HepG2 (cell line): ENCODE data around the gene LAMB2. TPM values are rescaled to one million over a fixed set of nuclear protein-coding genes. Genes with fewer than 3 reads are reported as not detected.
A peak's percentile ranks its signal among the peaks of the same experiment; 100 is the strongest.

Experiments used
- CREB3 ChIP-seq: sonication (generic); formaldehyde crosslinking; IDR thresholded peaks from 2 replicates; pipeline ENCODE4 v1.5.0; 2020; ENCODE audit warnings: missing genetic modification reagents
- FOSL2 ChIP-seq: sonication (generic); formaldehyde crosslinking; IDR thresholded peaks from 2 replicates; pipeline ENCODE4 v1.4.0; 2020; ENCODE audit warnings: missing genetic modification reagents
- HNF4A ChIP-seq: sonication (generic); formaldehyde crosslinking; IDR thresholded peaks from 2 replicates; pipeline ENCODE4 v1.4.0; 2020; ENCODE audit warnings: missing genetic modification reagents
- JARID2 ChIP-seq: sonication (generic); formaldehyde crosslinking; IDR thresholded peaks from 2 replicates; pipeline ENCODE4 v1.8.1; 2023; ENCODE audit warnings: missing genetic modification reagents, inconsistent platforms; ENCODE audit not compliant: insufficient replicate concordance
- KMT2A ChIP-seq: sonication (generic); formaldehyde crosslinking; IDR thresholded peaks from 2 replicates; pipeline ENCODE4 v1.4.0; 2020; ENCODE audit warnings: missing genetic modification reagents
- MYC ChIP-seq: sonication (generic); formaldehyde crosslinking; IDR thresholded peaks from 2 replicates; pipeline ENCODE4 v1.9.0; 2021; ENCODE audit warnings: missing genetic modification reagents, borderline replicate concordance
- POGZ ChIP-seq: sonication (generic); formaldehyde crosslinking; IDR thresholded peaks from 2 replicates; pipeline ENCODE4 v1.4.0; 2020; ENCODE audit warnings: mild to moderate bottlenecking, missing genetic modification reagents
- RXRA ChIP-seq: sonication (generic); formaldehyde crosslinking; IDR thresholded peaks from 2 replicates; pipeline ENCODE4 v1.5.1; 2020; ENCODE audit warnings: missing genetic modification reagents
- SOX6 ChIP-seq, 2 experiments: fragments of 450-650 bp in 1 of 2; sonication (generic) in 1 of 2; formaldehyde crosslinking in 1 of 2; IDR thresholded peaks; 2 replicates each; pipeline versions ENCODE4 v1.4.0 to v1.6.1; 2017 to 2020; ENCODE audit warnings: antibody characterized with exemption in 1 of 2, mild to moderate bottlenecking in 1 of 2, missing genetic modification reagents in 1 of 2
- ZFX ChIP-seq: sonication (generic); formaldehyde crosslinking; IDR thresholded peaks from 2 replicates; pipeline ENCODE4 v1.4.0; 2020; ENCODE audit warnings: mild to moderate bottlenecking, low read depth, missing genetic modification reagents, moderate library complexity
- ZKSCAN8 ChIP-seq: IDR thresholded peaks from 2 replicates; pipeline ENCODE4 v1.6.1; 2016; ENCODE audit warnings: borderline replicate concordance, missing genetic modification reagents, missing compliant biosample characterization
- ZNF235 ChIP-seq: sonication (generic); formaldehyde crosslinking; IDR thresholded peaks from 2 replicates; pipeline ENCODE4 v1.8.1; 2023; ENCODE audit warnings: mild to moderate bottlenecking, missing genetic modification reagents, borderline replicate concordance
- ZNF430 ChIP-seq: sonication (generic); formaldehyde crosslinking; IDR thresholded peaks from 2 replicates; pipeline ENCODE4 v1.9.0; 2021; ENCODE audit warnings: mild to moderate bottlenecking, missing genetic modification reagents
- ZNF543 ChIP-seq: sonication (generic); formaldehyde crosslinking; IDR thresholded peaks from 2 replicates; pipeline ENCODE4 v1.4.0; 2020; ENCODE audit warnings: mild to moderate bottlenecking, missing genetic modification reagents
- ZNF589 ChIP-seq: sonication (generic); formaldehyde crosslinking; conservative IDR thresholded peaks from 2 replicates; pipeline ENCODE4 v1.8.0; 2022; ENCODE audit warnings: mild to moderate bottlenecking, moderate library complexity, missing genetic modification reagents
- ZNF761 ChIP-seq: sonication (generic); formaldehyde crosslinking; conservative IDR thresholded peaks from 2 replicates; pipeline ENCODE4 v1.4.0; 2020; ENCODE audit warnings: mild to moderate bottlenecking, missing genetic modification reagents
- ZNF776 ChIP-seq: sonication (generic); formaldehyde crosslinking; IDR thresholded peaks from 2 replicates; pipeline ENCODE4 v1.4.0; 2020; ENCODE audit warnings: mild to moderate bottlenecking, missing genetic modification reagents
- polyA plus RNA-seq, 8 experiments: library from polyadenylated mRNA; depleted of rRNA in 3 of 8; stranded (reverse) in 7 of 8; unstranded in 1 of 8; fragments of >200 nt; fragmentation: Illumina TruSeq in 4 of 8; extraction: Trizol in 4 of 8; gene quantifications; 2 replicates each; pipeline versions ENCODE4 v1.2.1 to v1.2.3, GENCODE V29; 2011 to 2016; ENCODE audit warnings: low read depth in 4 of 8, missing spikeins in 1 of 8, mixed read lengths in 1 of 8; ENCODE audit not compliant: insufficient read depth in 1 of 8
- total RNA-seq, 5 experiments: library from RNA; depleted of rRNA; stranded (reverse); fragments of >200 nt; fragmentation: Illumina TruSeq; extraction: Trizol; gene quantifications; 2 replicates each; pipeline ENCODE4 v1.2.3, GENCODE V29; 2016; ENCODE audit warnings: low read depth in 1 of 5
- TF ChIP-seq, protein P1 (sequence below): sonication (generic); formaldehyde crosslinking; IDR thresholded peaks from 2 replicates; pipeline ENCODE4 v1.8.1; 2023; ENCODE audit warnings: mild to moderate bottlenecking, missing genetic modification reagents
- TF ChIP-seq, protein P2 (sequence below), 2 experiments: sonication (generic) in 1 of 2; formaldehyde crosslinking in 1 of 2; IDR thresholded peaks; 2 replicates each; pipeline versions ENCODE4 v1.6.1 to v1.9.0; 2014 to 2022; ENCODE audit warnings: antibody characterized with exemption in 1 of 2, borderline replicate concordance in 1 of 2, inconsistent platforms in 1 of 2, low read depth in 1 of 2, missing genetic modification reagents in 1 of 2

The LAMB2 gene
- total and polyA plus RNA-seq, 2 of the 13 experiments (the other 11 are each of a cell fraction or from before 2014, with no cell fraction given): 208 to 443 TPM

DNA sequence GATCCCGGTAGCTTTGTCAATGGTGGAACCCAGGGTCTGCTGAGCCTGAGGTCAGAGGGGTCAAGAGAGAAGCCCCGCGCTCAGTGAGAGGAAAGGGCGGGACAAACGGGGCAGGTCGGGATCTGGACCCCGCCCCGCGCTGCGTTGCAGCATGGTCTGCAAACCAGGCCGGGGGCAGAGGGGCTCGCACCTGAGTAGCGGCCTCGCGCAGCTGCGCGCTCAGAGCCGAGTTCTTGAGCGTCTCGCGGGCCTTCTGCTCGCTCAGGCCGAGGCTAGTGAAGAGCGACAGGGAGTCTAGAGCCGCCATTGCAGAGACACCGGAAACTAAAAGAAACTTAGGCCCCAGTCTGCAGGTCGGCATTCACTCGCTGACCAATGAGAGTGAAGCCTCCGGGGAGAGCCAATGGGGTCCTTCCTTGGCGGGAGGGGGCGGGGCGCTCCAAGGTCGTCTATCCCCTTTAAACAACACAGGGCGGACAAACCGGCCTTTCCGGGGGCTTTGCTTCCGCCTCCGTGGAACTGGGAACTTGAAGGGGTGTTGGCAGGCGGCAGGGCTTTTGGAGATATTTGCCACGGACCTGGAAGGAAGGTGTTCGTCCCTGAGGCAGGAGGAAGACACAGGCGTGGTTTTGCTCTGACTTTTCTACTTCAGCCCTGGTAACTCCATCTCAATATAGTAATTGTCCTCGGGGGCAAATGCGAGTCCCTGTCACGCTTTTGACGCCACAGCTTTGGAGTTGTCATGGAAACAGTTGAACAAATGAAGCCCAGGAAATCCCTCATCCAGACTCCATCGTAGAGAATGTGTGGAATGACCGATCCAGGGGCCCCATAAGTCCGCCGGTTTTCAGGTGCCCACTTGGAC is 28.2 kb downstream of the LAMB2 start, which contains the start of gene QARS1 (continued):
- TF ChIP-seq, protein P1, sequence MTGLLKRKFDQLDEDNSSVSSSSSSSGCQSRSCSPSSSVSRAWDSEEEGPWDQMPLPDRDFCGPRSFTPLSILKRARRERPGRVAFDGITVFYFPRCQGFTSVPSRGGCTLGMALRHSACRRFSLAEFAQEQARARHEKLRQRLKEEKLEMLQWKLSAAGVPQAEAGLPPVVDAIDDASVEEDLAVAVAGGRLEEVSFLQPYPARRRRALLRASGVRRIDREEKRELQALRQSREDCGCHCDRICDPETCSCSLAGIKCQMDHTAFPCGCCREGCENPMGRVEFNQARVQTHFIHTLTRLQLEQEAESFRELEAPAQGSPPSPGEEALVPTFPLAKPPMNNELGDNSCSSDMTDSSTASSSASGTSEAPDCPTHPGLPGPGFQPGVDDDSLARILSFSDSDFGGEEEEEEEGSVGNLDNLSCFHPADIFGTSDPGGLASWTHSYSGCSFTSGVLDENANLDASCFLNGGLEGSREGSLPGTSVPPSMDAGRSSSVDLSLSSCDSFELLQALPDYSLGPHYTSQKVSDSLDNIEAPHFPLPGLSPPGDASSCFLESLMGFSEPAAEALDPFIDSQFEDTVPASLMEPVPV (CRISPR knock-in tag): peak; percentile 80; the same call in 1 of the 2 replicates
- TF ChIP-seq ZNF589 (CRISPR knock-in tag) (no peak), ZFX (peak; percentile 98), ZNF543 (CRISPR knock-in tag) (0 out of 2 replicates have a peak, but pooled peaks have one; percentile 72), SOX6 (IDR thresholded peaks at IDR 0.05) (no peak), SOX6 (CRISPR knock-in tag; IDR thresholded peaks at IDR 0.05) (peak; percentile 67), CREB3 (CRISPR knock-in tag) (no peak), FOSL2 (CRISPR knock-in tag) (no peak), MYC (CRISPR knock-in tag) (peak; percentile 94; the same call in 1 of the 2 replicates), JARID2 (CRISPR knock-in tag) (no peak), RXRA (peak; percentile 55), POGZ (CRISPR knock-in tag) (peak; percentile 46; the same call in 1 of the 2 replicates), ZNF235 (CRISPR knock-in tag) (0 out of 2 replicates have a peak, but pooled peaks have one; percentile 75), ZNF776 (CRISPR knock-in tag) (0 out of 2 replicates have a peak, but pooled peaks have one; percentile 30), HNF4A (peak; percentile 24; the same call in 1 of the 2 replicates), KMT2A (CRISPR knock-in tag) (peak; percentile 68), ZNF430 (peak; percentile 88; the same call in 1 of the 2 replicates), ZKSCAN8 (no peak), ZNF761 (CRISPR knock-in tag) (peak; percentile 78; the same call in 1 of the 2 replicates)
- TF ChIP-seq, protein P2, sequence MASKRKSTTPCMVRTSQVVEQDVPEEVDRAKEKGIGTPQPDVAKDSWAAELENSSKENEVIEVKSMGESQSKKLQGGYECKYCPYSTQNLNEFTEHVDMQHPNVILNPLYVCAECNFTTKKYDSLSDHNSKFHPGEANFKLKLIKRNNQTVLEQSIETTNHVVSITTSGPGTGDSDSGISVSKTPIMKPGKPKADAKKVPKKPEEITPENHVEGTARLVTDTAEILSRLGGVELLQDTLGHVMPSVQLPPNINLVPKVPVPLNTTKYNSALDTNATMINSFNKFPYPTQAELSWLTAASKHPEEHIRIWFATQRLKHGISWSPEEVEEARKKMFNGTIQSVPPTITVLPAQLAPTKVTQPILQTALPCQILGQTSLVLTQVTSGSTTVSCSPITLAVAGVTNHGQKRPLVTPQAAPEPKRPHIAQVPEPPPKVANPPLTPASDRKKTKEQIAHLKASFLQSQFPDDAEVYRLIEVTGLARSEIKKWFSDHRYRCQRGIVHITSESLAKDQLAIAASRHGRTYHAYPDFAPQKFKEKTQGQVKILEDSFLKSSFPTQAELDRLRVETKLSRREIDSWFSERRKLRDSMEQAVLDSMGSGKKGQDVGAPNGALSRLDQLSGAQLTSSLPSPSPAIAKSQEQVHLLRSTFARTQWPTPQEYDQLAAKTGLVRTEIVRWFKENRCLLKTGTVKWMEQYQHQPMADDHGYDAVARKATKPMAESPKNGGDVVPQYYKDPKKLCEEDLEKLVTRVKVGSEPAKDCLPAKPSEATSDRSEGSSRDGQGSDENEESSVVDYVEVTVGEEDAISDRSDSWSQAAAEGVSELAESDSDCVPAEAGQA (IDR thresholded peaks at IDR 0.05; ENCODE audit: low read depth): peak; percentile 81; the same call in 1 of the 2 replicates
- TF ChIP-seq, protein P2 (CRISPR knock-in tag; IDR thresholded peaks at IDR 0.05; ENCODE audit: borderline replicate concordance): no peak
